MM.1S (cell line): ENCODE results near the gene CCBE1.

Source experiments
- DNase-seq: peaks from one replicate; pipeline ENCODE4 v3.0.0-alpha.2; 2015
- H2AFZ ChIP-seq: fragments of 300-600 bp; sonication (generic); 2 replicates; pipeline ENCODE4 v1.6.0; 2016; ENCODE audit warnings: antibody characterized with exemption, low read length
- H3F3A ChIP-seq: fragments of 300-600 bp; sonication (generic); 2 replicates; pipeline ENCODE4 v1.6.1; 2016; ENCODE audit warnings: mild to moderate bottlenecking, antibody characterized with exemption, low read length, moderate library complexity, mixed read lengths; ENCODE audit not compliant: insufficient read depth
- H3K27ac ChIP-seq: fragments of 300-600 bp; sonication (generic); 2 replicates; pipeline ENCODE4 v1.5.1; 2016; ENCODE audit warnings: mild to moderate bottlenecking, low read length
- H3K27me3 ChIP-seq: fragments of 300-600 bp; sonication (generic); replicated peaks from 2 replicates; pipeline ENCODE4 v1.6.0; 2016; ENCODE audit warnings: low read length; ENCODE audit not compliant: insufficient read depth
- H3K36me3 ChIP-seq: fragments of 300-600 bp; sonication (generic); replicated peaks from 2 replicates; pipeline ENCODE4 v1.6.1; 2016; ENCODE audit warnings: mild to moderate bottlenecking, low read length, mixed read lengths; ENCODE audit not compliant: insufficient read depth
- H3K4me1 ChIP-seq: fragments of 300-600 bp; sonication (generic); 2 replicates; pipeline ENCODE4 v1.6.1; 2016; ENCODE audit warnings: low read length, mixed read lengths
- H3K4me2 ChIP-seq: fragments of 300-600 bp; sonication (generic); 2 replicates; pipeline ENCODE4 v1.6.0; 2016; ENCODE audit warnings: low read depth, low read length
- H3K4me3 ChIP-seq: fragments of 300-600 bp; sonication (generic); 2 replicates; pipeline ENCODE4 v1.5.1; 2016; ENCODE audit warnings: low read length, mixed read lengths
- H3K79me2 ChIP-seq: fragments of 300-600 bp; sonication (generic); 2 replicates; pipeline ENCODE4 v1.6.1; 2016; ENCODE audit warnings: mixed run types, low read length, mixed read lengths
- H3K9ac ChIP-seq: fragments of 300-600 bp; sonication (generic); 2 replicates; pipeline ENCODE4 v1.6.1; 2016; ENCODE audit warnings: low read length, mixed read lengths
- H3K9me2 ChIP-seq: fragments of 300-600 bp; sonication (generic); replicated peaks from 2 replicates; pipeline ENCODE4 v1.6.1; 2016; ENCODE audit warnings: mild to moderate bottlenecking, low read length, mixed read lengths; ENCODE audit not compliant: insufficient read depth
- H3K9me3 ChIP-seq: fragments of 300-600 bp; sonication (generic); replicated peaks from 2 replicates; pipeline ENCODE4 v1.6.1; 2016; ENCODE audit warnings: mild to moderate bottlenecking, low read length, mixed read lengths; ENCODE audit not compliant: insufficient read depth
- H4K20me1 ChIP-seq: fragments of 300-600 bp; sonication (generic); 2 replicates; pipeline ENCODE4 v1.6.1; 2016; ENCODE audit warnings: mild to moderate bottlenecking, low read length, moderate library complexity, mixed read lengths; ENCODE audit not compliant: insufficient read depth
- CTCF ChIP-seq: fragments of 300-600 bp; sonication (generic); IDR thresholded peaks from 2 replicates; pipeline ENCODE4 v1.5.1; 2016; ENCODE audit warnings: antibody characterized with exemption, low read length, mixed read lengths
- EZH2 ChIP-seq: fragments of 300-600 bp; sonication (generic); optimal IDR thresholded peaks from 2 replicates; pipeline ENCODE3; 2017; ENCODE audit warnings: low read depth, mild to moderate bottlenecking, antibody characterized with exemption, low read length, mixed read lengths
- EZH2phosphoT487 ChIP-seq: fragments of 300-600 bp; sonication (generic); IDR thresholded peaks from 2 replicates; pipeline ENCODE4 v1.6.1; 2018; ENCODE audit warnings: antibody characterized with exemption, low read length

Gene CCBE1

GRCh38 chr18:59383851-59384250, 313.4 kb downstream of the CCBE1 start:
- TF ChIP-seq EZH2: no peak
- no peak for TF ChIP-seq CTCF
- TF ChIP-seq EZH2phosphoT487: no peak
- Histone ChIP-seq H3K9me2 (no peaks in the 10 kb centered on the region), H3K27me3 (no peaks in the 10 kb centered on the region), H3K36me3 (no peaks in the 10 kb centered on the region), H3K79me2 (no peaks in the 10 kb centered on the region), H2AFZ (no peak overlapping the region), H3K4me1 (no peaks in the 10 kb centered on the region), H3K4me2 (no peak overlapping the region), H3K9me3 (no peaks in the 10 kb centered on the region), H4K20me1 (no peaks in the 10 kb centered on the region), H3F3A (no peaks in the 10 kb centered on the region), H3K9ac (no peak overlapping the region), H3K27ac (no peak overlapping the region), H3K4me3 (no peak overlapping the region)
- DNase-seq: no peak

- no peak for DNase-seq
- H3K36me3 ChIP-seq: no peaks in the 10 kb centered on the region
- H3K9ac ChIP-seq: no peak overlapping the region
- no peaks in the 10 kb centered on the region for H3K79me2 ChIP-seq
- no peaks in the 10 kb centered on the region for H3K4me1 ChIP-seq
- H4K20me1 ChIP-seq: no peaks in the 10 kb centered on the region
- no peaks in the 10 kb centered on the region for H3F3A ChIP-seq
- no peaks in the 10 kb centered on the region for H3K9me2 ChIP-seq
- no peaks in the 10 kb centered on the region for H3K27me3 ChIP-seq
- no peak overlapping the region for H3K4me3 ChIP-seq
- H3K4me2 ChIP-seq: no peak overlapping the region
- TF ChIP-seq EZH2phosphoT487: no peak
- no peak overlapping the region for H3K27ac ChIP-seq
- H2AFZ ChIP-seq: no peak overlapping the region
- H3K9me3 ChIP-seq: no peaks in the 10 kb centered on the region
These were observed 314.8 kb downstream of the CCBE1 start for GRCh38 chr18:59382383-59382782.

- H3K36me3 ChIP-seq: no peaks in the 10 kb centered on the region
- no peaks in the 10 kb centered on the region for H4K20me1 ChIP-seq
- no peaks in the 10 kb centered on the region for H3F3A ChIP-seq
- H3K9me3 ChIP-seq: no peaks in the 10 kb centered on the region
- no peak overlapping the region for H3K4me3 ChIP-seq
- no peak overlapping the region for H3K9ac ChIP-seq
- H3K9me2 ChIP-seq: no peaks in the 10 kb centered on the region
- H3K4me2 ChIP-seq: no peak overlapping the region
- H3K27ac ChIP-seq: no peak overlapping the region
- DNase-seq: no peak
- H3K4me1 ChIP-seq: no peaks in the 10 kb centered on the region
- H2AFZ ChIP-seq: no peak overlapping the region
- H3K27me3 ChIP-seq: no peaks in the 10 kb centered on the region
- no peaks in the 10 kb centered on the region for H3K79me2 ChIP-seq
- TF ChIP-seq EZH2phosphoT487 (no peak), CTCF (no peak), EZH2 (no peak)
These were observed 315.3 kb downstream of the CCBE1 start for GRCh38 chr18:59381949-59382348.
